ENCODE results near the gene FMO1. TPM values are rescaled to one million over a fixed set of nuclear protein-coding genes. Genes with fewer than 3 reads are reported as not detected.

FMO1 gene

GRCh38 chr1:171329251-171329650 is 81.0 kb downstream of the FMO1 start:
- Histone ChIP-seq H3K27me3 (ENCODE audit: control insufficient read depth, insufficient read depth, low read length) (no peaks in the 10 kb centered on the region), H3K4me3 (ENCODE audit: low read length) (no peak overlapping the region), H3K4me2 (ENCODE audit: low read length) (no peak overlapping the region), H3K4me1 (ENCODE audit: control insufficient read depth, insufficient read depth, low read length) (no peaks in the 10 kb centered on the region), H3K36me3 (ENCODE audit: insufficient read depth, low read length) (no peaks in the 10 kb centered on the region), H3K9me3 (replicated peaks; ENCODE audit: low read length) (no peaks in the 10 kb centered on the region), H3K9ac (ENCODE audit: low read depth, low read length) (no peak overlapping the region)

- Histone ChIP-seq H3K4me1 (ENCODE audit: control insufficient read depth, insufficient read depth, low read length) (no peaks in the 10 kb centered on the region), H3K9ac (ENCODE audit: low read depth, low read length) (no peak overlapping the region), H3K36me3 (ENCODE audit: insufficient read depth, low read length) (no peaks in the 10 kb centered on the region), H3K9me3 (replicated peaks; ENCODE audit: low read length) (no peaks in the 10 kb centered on the region), H3K4me2 (ENCODE audit: low read length) (no peak overlapping the region), H3K4me3 (ENCODE audit: low read length) (no peak overlapping the region), H3K27me3 (ENCODE audit: control insufficient read depth, insufficient read depth, low read length) (no peaks in the 10 kb centered on the region)
Observed at GRCh38 chr1:171334024-171334640, 85.8 kb downstream of the FMO1 start.

Small RNAs within 50 kb of the gene (small RNA-seq; reads per million reads assigned to genes)
- gene RF00019: not detected

Data from skeletal muscle satellite cell (primary cell).